ENCODE data around the gene UPK3B.
"Not testable (repeated sequence)": the region's sequence is repeated elsewhere in the genome, so short reads cannot be mapped to it uniquely, and the experiment has no call there.

Gene UPK3B

DNA sequence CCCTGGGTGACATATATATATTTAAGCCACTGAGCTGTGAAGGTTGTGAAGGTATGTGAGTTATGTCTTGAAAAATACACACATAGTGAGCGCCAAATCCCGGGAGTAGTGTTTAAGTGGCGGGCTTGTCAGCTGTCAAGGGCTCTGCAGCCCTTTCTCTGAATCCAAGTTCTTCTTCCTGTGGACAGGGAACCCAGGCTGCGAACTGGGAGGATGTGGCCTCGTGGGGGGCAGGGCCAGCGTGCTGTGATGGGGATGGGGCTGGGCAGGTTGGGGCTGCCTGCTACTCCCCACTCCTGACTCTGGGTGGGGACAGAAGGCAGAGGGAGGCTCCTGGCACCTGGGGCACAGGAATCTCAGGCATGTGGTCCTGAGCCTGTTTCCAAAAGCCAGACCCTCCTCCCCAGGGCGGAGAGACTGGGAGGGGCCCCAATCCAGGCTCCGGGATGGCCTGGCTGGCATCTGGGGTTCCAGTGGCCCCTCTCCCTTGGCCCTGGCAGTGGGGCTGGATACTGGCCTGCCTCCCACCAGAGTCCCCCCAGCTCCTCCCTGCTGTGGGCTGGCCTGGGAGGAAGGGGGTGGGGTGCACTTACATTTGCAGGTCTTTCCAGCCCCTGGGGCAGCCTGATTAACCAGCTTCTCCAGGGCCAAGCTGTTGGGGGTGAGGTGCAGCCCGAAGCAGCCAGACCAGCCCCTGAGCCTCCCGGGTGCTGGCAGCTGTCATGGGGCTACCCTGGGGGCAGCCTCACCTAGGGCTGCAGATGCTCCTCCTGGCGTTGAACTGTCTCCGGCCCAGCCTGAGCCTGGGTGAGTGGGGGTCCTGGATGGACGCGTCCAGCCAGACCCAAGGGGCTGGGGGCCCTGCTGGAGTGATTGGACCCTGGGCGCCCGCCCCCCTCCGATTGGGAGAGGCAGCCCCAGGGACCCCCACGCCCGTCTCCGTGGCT lies at the start of gene UPK3B:
TSS of gene UPK3B (plus strand) at position 622 of the 947 bp plus-strand sequence. CDS start at position 723, 101 bp downstream.
- DNase-seq (ENCODE audit: low read depth), result no peak

DNA sequence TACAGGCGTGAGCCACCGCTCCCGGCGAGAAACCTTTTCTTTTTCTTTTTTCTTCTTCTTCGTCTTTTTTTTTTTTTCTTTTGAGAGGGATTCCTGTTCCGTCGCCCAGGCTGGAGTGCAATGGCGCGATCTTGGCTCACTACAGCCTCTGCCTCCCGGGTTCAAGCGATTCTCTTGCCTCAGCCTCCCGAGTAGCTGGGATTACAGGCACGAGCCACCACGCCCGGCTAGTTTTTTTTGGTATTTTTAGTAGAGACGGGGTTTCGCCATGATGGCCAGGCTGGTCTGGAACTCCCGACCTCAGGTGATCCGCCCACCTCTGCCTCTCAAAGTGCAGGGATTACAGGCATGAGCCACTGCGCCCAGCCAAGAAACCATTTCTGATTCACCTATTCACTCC lies 49.6 kb upstream of the UPK3B start:
- DNase-seq (ENCODE audit: low read depth), result not testable (repeated sequence)

DNA sequence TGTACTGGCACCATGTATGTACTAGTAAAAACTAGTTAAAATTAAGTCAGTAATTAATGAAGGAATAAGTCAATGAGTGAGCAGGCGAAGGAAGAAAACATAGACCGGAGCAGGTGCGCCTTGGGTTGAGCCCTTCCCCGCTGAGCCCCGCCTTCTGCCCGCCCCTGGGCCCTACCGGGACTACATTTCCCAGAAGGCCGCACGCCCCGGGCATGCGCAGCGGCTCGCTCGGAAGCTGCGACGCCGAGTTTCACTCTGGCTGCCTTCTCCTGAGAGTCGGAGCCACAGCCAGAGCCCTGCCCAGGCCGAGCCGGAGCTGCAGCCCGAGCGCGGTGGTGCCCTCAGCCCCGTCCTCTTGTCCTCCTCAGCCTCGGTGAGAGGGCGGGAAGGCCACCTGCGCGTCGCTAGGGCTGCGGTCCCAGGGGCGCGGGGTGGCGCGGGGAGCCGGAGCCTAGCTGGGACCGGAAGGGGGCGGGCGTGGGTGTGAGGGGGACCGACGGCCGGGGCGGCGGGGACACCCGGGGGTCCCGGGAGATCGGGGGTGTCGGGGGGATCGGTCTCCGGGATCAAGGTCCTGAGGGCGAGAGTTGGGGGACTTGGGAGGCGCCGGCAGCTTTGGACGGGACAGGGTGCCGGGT lies 48.8 kb upstream of the UPK3B start, which contains the start of gene DTX2:
TSS of gene DTX2 (plus strand) at position 246 of the 638 bp plus-strand sequence. CDS start 18,801 bp downstream, outside the sequence.
- DNase-seq (ENCODE audit: low read depth), result not testable (repeated sequence)

DNA sequence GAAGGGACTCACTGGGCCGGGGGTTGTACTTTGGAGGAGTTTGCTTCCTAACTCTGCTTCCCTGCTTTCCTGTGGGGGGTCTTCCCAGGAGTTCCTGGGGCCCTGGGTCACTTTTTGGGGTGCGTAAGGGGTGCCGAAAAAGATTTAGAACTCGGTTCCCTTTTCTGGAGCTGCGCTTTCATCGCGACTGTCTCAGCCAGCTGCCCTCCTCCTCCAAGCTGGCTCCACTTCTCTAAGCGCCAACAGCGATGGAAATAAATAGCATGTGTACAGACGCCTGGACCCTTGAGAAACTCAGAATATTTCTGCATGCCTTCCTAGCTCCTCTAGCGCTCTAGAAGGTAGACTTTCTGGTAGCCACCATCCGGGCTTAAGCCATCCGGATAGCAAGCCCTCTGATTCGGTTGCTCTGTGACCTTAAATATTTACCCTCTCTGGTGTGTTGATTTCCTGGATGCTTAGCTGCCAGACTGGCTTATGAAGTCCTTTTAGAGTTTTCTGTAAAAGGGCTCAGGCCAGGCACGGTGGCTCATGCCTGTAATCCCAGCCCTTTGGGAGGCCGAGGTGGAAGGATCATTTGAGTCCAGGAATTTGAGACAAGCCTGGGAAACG lies 48.0 kb upstream of the UPK3B start:
- DNase-seq (ENCODE audit: low read depth), result not testable (repeated sequence)

DNA sequence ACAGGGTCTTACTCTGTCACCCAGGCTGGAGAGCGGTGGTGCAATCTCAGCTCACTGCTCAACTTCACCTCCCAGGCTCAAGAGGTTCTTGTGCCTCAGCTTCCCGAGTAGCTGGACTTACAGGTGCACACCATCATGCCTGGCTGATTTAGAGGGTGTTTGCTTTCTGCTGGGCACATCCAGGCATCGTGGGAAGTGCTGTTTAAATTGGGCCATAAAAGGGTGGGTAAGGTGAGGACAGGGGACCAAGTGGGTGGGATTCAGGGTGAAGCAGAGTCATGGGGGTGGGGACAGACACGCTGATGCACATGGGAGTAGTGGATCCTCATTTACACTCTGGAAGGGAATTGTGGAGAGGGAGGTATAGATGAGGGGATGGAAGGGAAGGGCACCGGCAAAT lies 45.4 kb upstream of the UPK3B start:
- not testable (repeated sequence) for DNase-seq (ENCODE audit: low read depth)

DNA sequence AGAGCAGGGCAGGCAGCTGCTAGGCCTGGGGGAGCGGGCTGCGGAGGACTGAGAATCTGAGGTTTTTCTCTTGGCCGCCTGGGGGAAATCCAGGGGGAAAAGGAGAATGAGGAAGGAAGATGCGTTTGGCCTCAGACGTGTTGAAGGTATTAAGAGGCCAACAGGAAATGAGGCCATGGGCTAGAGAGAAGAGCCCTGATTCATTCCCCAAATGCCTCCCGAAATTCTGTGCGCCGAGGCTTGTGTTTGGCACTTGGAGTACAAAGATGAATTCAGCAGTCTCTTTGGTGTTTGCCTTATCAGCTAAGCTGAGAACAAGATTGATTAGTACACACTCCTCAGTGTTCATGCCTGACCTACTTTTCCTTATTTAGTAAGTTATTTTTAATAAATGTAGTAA lies 44.4 kb upstream of the UPK3B start:
- not testable (repeated sequence) for DNase-seq (ENCODE audit: low read depth)

DNA sequence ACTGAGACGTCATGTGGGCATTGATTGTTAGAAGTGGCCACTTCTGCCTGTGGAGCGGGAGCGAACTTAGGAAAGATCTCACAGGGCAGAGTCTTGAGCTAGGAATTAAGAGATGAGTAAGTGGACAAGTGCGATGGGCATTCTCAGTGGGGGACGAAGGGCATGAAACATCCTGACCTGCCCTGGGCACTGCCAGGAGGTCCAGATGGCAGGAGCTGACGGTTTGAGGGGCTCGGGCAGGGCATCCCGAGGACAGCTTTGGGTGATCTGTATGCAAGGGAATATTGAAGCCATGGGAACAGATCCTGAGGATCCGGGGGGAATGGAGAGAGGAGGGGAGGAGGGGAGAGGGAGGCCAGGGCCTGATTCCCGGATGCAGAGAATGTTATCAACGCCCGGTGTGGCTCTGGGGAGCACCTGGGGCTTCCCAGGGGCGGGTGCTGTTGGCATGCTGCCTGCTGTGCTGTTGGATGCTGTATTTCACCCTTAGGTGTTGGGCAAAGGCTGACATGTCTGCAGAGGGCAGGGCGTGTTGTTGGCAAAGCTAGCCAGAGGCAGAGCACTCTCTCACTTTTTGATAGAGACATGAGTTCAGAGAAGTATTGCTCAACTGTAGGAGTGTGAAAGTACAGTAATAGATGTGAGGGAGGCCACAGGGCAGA lies 42.5 kb upstream of the UPK3B start:
- DNase-seq (ENCODE audit: low read depth), result not testable (repeated sequence)

DNA sequence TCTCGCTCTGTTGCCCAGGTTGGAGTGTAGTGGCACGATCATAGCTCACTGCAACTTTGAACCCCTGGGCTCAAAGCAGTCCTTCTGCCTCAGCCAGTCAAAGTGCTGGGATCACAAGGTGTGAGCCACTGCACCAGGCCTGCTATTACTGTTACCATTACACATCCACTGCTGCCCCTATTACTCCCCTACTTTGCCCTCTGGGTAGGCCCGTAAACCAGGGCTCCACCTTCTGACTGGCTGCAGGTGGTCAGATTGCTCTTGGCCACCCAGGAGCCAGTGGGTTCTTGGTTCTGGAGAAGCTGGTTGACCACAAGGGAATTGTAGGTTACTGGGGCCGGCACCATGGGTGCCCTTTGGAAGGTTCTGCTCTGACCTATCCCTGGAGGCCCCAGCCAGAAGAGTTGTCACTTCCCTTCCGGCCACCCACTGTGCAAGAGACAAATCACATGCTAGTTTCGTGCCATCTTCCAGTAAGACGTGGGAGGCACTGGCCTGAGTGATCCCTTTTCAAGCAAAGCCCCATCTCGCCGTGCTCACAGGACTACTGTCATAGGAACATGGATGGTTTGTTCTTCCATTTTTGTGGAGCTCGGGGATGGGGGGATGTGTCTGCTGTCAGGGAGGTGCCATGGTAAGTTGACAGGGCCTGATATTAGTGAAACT lies 38.7 kb upstream of the UPK3B start:
- DNase-seq (ENCODE audit: low read depth), result not testable (repeated sequence)

DNA sequence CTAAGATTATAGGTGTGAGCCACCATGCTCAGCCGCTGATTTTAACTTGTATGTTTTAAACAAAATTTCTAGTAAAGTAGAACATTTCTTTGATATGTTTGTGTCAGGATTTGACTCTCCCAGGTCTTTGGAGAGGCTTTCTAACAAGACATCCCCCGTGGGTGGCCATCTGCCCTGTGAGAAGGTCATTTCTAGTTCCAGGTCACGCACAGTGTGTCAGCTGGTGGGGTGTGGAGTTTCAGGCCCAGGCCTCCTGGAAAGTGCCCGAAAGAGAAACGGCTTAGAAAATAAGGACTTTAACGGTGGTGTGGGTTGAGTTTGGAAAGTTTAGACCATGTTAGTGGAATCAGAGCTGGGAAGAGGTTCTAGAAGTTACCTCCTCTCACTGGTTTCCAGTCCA lies 37.3 kb upstream of the UPK3B start:
- not testable (repeated sequence) for DNase-seq (ENCODE audit: low read depth)

DNA sequence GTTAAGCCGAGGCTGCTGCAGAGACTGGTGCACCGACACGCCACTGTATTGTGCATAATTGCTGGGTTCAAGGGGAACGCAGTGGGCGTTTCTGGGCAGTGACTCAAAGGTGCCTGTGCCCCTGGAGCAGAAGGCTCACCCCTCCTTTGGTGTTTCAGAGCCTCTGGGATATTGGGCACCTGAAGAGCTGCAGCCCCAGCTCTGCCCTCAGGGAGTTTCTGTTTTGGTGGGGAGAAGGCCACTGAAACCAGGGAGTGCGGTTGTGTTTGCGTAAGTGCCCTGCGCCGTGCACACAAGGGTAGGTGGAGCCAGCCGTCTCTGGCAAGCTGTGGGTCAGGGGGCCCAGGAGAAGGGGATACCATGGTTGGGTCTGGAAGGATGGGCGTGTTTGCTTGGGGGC lies 34.1 kb upstream of the UPK3B start:
- DNase-seq (ENCODE audit: low read depth), result not testable (repeated sequence)

DNA sequence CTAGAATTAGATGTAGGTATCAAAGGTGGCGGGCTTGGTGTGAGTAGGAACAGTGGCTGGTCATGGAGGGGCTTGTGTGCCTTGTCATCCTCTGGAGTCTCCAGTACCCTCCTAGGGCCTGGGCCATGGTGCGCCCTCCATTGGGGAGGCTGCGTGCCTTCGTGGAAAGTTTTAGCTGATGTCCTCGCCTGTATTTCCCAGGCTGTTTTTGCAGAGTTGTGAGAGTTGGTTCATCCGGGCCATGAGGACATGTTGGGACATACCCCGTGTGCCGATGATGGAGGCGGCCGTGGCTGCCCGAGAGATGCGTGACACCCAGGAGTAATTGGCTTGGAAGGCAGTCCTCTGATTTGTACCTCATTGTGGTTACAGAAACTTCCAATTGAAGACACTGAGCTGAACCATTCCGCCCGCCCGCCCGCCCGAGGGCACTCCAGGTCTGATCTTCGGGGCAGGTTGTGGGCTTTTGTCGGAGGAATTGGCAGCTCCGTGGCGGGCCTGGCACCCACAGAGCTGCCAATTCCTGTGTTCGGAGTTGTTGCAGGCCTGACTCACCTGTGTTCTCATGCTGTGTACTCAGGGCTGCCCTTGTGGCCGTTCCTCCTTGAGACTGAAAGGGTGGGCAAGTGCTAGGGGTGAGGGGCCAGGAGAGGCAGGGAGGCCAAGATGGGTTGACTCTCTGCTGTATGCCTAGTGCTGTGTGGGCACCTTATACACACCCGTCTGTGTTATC lies 33.4 kb upstream of the UPK3B start:
- not testable (repeated sequence) for DNase-seq (ENCODE audit: low read depth)

DNA sequence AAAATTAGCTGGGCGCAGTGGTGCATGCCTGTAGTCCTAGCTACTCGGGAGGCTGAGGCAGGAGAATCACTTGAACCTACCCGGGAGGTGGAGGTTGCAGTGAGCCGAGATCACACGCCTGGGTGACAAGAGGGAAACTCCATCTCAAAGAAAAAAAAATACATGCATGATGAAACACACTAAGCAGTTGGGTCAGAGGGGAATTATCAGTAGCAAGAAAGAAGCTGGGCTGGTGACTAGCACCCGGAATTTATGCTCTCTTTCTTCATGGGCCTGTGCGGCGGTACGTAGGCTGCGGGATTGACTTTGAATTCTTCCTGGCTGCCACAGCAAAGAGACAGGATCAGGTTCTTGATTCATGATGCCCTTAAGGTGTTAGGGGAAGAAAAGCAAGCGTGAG lies 30.7 kb upstream of the UPK3B start:
- not testable (repeated sequence) for DNase-seq (ENCODE audit: low read depth)

DNA sequence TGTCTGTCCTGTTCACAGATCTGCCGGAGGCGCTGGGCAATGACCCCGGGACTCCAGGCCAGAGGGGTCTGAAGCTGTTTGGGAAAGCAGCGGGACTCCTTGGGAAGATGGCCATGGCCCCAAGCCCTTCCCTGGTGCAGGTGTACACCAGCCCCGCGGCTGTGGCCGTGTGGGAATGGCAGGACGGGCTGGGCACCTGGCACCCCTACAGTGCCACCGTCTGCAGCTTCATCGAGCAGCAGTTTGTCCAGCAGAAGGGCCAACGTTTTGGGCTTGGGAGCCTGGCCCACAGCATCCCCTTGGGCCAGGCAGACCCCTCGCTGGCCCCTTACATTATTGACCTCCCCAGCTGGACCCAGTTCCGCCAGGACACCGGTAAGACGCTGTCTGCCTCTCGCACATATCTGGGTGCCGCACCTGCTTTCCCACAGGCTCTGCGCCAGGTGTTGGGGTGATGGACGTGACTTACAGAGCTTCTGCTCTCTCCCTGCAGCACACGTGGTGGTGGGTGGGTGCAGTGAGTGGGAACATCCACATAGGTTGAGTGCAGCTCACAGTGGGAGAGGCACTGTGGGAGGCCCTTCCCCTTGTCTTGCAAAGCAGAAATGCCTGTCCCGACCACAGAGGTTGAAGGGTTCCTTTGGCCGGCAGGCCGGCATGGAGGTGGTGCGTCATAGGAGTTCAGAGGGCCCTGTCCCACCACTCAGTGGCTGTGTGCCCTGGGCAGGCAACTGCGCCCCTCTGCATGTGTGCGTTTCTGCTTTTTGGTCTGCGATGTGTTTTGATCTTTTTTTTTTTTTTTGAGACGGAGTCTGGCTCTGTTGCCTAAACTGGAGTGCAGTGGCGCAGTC lies 29.7 kb upstream of the UPK3B start:
- DNase-seq (ENCODE audit: low read depth), result not testable (repeated sequence)

DNA sequence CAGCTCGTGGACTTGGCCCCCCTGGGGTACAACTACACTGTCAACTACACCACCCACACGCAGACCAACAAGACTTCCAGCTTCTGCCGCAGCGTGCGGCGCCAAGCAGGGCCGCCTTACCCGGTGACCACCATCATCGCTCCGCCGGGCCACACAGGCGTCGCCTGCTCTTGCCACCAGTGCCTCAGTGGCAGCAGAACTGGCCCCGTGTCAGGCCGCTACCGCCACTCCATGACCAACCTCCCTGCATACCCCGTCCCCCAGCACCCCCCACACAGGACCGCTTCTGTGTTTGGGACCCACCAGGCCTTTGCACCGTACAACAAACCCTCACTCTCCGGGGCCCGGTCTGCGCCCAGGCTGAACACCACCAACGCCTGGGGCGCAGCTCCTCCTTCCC lies 27.7 kb upstream of the UPK3B start:
- DNase-seq (ENCODE audit: low read depth), result not testable (repeated sequence)

DNA sequence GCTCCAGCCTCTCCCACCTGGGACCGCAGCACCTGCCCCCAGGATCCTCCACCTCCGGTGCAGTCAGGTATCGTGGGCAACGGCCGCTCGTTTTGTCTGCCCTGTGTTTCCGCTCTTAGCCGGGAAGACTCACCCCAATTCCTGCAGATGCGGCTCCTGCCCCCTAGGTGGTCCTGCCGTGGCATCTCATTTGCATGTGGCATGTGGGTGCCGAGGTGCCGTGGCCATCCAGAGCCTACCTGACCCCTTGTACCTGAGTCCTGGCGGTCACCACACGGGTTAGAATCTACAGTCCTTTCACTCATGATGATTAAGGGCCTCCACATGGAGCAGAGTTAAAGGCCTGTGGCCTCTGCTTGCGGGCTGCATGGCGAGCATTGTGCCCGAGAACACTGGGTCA lies 27.3 kb upstream of the UPK3B start:
- DNase-seq (ENCODE audit: low read depth), result not testable (repeated sequence)

DNA sequence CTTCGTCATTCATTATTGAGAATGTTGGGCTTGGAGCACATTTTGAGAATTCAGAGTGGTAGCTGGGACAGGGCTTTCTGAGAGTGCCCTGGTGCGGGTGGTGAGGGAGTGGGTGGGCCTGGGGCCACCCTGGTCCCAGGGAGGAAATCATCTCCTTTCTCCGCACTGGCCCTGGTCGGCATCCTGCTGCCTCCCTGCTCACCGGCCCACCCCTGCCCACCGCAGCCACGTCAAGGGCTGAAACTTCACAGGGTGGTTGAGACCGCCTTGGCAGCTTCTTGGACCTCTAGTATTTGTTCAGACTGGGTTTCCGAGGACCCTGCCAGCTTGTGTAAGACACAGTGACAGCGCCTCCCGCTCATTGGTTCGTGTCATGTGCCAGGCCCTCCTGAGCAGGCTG lies 25.9 kb upstream of the UPK3B start:
- not testable (repeated sequence) for DNase-seq (ENCODE audit: low read depth)

DNA sequence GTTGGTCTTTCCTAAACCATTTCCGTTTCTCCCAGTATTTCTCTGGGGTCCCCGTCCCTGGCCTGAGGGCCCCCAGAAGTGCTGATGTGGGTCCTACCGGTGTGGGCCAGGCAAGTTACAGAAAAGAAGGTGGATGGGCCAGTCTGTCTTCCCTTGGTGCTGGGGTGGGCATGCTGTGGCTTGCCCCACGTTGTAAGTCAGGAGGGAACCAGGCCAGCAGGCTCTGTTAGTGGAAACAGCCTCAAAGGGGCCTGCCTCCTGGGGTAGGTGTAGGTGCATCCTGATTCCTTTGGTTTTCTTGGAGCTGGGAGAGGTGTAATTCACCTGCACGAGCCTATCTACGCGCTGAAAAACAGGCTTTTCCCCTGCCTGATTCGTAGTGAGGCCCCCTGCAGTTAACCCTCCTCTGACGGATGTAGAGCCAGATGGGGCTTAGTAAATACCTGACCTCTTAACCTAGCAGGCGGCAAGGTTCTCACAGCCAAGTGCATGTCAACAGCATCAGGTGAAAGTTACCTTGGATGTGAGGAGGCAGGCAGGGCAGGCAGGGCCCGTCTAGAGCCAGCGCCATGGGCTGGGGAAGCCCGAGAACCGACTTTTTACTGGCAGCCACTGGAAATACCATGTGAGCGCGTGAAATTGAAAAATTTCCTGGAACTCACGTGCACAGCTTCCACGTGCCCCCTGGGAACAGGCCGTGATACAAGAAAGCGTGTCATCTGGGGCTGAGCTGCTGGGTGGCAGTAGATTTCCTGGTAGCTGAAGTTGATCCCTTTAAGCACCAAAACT lies 24.3 kb upstream of the UPK3B start:
- DNase-seq (ENCODE audit: low read depth), result not testable (repeated sequence)

DNA sequence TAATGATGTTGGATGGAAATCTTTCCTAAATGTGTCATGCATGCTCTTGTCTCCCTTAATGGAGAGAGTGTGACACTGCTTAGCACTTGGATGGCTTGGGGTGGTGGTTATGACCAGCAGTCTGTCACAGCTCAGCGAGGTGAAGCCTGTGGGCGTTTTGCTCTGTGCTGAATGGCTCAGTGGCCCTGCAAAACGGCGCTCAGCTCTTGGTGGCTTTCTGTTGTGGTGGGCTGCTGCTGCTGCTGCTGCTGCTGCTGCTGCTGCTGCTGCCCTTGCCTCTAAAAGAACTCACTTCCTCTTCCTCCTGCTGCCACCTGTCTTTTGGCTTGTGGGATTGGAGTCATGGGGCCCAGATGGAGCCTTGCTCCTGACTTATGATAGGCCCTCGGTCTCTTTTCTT lies 23.7 kb upstream of the UPK3B start:
- not testable (repeated sequence) for DNase-seq (ENCODE audit: low read depth)

DNA sequence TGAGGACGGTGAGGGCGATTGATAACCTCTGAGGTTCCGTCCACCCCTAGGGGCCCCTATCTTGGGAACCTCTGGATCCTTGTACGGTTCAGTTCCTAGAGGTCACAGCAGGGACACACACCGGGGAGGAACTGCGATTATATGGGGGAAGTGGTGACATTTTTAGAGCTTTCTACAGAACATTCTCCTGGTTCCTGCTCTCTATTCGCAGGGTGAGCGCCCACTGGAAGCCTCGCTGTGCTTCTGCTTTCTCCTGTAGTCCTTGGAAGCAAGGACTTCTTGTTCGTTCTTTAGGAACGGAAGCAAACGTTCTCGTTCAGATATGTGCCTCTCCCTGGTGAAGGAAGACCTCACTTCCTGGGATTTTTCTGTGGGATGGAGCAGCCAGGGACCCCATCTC lies 22.4 kb upstream of the UPK3B start:
- not testable (repeated sequence) for DNase-seq (ENCODE audit: low read depth)

All from amniotic epithelial cell (primary cell).